GM12865 (cell line): ENCODE results near the gene TRPM7.
A peak's percentile ranks its signal among the peaks of the same experiment; 100 is the strongest.

Experiments
- DNase-seq: peaks from one replicate; pipeline ENCODE4 v3.0.0; 2010; ENCODE audit warnings: low read depth
- H3K4me3 ChIP-seq: 2 replicates; pipeline ENCODE4 v1.5.1; 2011; ENCODE audit warnings: mild to moderate bottlenecking, low read depth, low read length, control low read depth
- TF ChIP-seq, protein P1 (sequence below): IDR thresholded peaks from 2 replicates; pipeline ENCODE4 v1.5.1; 2011; ENCODE audit warnings: low read length, control low read depth, low read depth, inconsistent platforms; ENCODE audit not compliant: insufficient read depth; ENCODE audit errors: missing control alignments

Gene TRPM7, protein sequence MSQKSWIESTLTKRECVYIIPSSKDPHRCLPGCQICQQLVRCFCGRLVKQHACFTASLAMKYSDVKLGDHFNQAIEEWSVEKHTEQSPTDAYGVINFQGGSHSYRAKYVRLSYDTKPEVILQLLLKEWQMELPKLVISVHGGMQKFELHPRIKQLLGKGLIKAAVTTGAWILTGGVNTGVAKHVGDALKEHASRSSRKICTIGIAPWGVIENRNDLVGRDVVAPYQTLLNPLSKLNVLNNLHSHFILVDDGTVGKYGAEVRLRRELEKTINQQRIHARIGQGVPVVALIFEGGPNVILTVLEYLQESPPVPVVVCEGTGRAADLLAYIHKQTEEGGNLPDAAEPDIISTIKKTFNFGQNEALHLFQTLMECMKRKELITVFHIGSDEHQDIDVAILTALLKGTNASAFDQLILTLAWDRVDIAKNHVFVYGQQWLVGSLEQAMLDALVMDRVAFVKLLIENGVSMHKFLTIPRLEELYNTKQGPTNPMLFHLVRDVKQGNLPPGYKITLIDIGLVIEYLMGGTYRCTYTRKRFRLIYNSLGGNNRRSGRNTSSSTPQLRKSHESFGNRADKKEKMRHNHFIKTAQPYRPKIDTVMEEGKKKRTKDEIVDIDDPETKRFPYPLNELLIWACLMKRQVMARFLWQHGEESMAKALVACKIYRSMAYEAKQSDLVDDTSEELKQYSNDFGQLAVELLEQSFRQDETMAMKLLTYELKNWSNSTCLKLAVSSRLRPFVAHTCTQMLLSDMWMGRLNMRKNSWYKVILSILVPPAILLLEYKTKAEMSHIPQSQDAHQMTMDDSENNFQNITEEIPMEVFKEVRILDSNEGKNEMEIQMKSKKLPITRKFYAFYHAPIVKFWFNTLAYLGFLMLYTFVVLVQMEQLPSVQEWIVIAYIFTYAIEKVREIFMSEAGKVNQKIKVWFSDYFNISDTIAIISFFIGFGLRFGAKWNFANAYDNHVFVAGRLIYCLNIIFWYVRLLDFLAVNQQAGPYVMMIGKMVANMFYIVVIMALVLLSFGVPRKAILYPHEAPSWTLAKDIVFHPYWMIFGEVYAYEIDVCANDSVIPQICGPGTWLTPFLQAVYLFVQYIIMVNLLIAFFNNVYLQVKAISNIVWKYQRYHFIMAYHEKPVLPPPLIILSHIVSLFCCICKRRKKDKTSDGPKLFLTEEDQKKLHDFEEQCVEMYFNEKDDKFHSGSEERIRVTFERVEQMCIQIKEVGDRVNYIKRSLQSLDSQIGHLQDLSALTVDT (N-terminal part only)

DNA sequence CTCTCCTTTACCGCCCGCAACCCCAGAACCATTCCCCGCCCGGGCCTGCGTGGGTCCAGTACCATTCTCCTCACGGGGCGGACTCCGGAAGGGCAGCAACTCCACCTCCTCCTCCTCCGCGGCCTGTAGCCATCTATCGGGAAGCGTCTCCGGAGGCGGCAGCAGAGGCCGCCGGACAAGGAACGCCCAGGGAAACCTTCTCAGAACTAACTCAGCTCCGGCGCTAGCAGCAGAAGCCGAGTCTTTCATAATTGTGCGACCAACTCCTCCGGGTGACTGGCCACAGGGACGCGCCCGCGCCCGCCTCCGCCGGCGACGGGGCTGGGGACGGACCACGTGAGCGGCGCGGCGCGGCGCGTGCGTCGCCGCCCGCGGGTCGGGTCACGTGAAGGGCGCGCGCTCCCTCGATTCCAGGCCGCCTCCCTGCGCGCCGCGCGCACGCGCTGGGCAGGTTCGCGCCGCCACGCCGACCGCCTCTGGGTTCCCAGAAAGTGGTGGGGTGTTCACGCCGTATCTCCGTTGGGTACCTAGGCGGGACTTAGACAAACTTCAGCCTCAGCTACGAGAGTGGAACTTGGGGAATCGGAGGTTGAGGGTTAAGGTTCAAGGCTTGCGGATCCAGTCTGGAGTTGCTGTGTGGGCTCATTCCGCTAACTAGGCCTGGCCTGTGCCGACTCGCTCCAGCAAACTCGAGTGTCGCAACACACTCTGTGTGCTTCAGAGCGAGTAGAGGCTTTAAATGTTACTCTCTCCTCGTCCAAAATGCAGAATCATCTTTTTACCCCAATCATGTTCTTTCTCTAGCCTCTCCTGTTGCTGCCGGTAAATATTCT, at the start of gene TRPM7:
Gene TRPM7, minus strand, starts transcription at position 329 of the 833 bp plus-strand sequence. Its CDS starts 264 bp downstream, at position 65.
- peak; percentile 94 for DNase-seq
- TF ChIP-seq, protein P1, sequence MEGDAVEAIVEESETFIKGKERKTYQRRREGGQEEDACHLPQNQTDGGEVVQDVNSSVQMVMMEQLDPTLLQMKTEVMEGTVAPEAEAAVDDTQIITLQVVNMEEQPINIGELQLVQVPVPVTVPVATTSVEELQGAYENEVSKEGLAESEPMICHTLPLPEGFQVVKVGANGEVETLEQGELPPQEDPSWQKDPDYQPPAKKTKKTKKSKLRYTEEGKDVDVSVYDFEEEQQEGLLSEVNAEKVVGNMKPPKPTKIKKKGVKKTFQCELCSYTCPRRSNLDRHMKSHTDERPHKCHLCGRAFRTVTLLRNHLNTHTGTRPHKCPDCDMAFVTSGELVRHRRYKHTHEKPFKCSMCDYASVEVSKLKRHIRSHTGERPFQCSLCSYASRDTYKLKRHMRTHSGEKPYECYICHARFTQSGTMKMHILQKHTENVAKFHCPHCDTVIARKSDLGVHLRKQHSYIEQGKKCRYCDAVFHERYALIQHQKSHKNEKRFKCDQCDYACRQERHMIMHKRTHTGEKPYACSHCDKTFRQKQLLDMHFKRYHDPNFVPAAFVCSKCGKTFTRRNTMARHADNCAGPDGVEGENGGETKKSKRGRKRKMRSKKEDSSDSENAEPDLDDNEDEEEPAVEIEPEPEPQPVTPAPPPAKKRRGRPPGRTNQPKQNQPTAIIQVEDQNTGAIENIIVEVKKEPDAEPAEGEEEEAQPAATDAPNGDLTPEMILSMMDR = no peak
- peak within 1 kb of the TSS; percentile 83 for H3K4me3 ChIP-seq

DNA sequence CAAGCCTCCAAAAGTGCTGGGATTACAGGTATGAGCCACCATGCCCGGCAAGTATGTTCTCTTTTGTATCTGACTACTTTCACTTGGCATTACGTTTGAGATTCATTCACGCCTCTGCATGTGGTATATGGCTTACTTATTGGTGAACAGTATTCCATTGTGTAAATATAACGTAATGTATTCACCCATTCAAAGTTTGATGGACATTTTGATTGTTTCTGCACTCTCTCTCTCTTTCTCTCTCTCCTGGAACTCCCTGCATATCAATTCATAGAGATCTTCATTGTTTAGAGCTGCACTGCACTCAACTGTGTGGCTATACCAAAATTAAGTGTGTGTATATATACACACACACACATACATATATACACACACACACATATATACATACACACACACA, 48.6 kb upstream of the TRPM7 start:
- DNase-seq = no peak
- TF ChIP-seq, protein P1 = no peak
- H3K4me3 ChIP-seq = no peak overlapping the region

DNA sequence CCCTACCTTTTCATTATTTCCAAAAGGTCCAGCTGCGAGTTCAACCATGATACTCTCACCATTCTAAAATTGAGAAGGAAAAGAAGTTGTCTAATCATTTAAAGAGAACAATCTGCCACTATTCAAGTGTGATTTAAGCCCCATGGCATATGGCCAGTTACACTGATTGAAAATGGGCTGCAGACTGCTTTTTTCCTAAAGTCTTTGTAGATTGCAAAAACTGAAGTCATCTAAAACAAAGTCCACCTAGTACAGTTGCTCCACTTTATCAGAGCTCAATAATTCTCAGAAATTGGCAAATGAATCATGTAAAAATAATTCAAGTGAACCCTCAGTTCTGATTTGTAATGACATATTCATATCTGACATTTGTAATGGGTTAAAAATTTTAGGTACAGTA, 39.7 kb upstream of the TRPM7 start:
- TF ChIP-seq, protein P1 = no peak
- no peak overlapping the region for H3K4me3 ChIP-seq
- DNase-seq = no peak

DNA sequence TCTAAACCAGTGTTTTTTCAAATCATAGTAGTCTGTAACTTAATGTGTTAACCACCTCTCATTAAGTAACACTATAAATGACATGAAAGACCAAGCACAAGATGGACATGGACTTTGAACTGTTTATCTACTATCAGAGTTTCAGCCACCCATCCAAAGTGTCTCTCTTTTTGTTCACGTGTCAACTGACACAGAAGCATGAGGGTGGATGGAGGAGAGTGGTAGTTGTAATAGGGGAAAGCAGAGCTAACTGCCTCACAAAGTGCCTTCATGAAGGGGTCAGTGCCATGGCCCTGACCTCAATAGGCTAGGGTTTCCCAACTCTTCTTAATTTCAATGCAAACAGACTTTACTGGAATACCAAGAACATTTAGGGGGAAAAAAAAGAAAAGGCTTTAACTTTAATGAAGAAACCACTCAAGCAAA, 32.1 kb upstream of the TRPM7 start:
- DNase-seq = no peak
- no peak overlapping the region for H3K4me3 ChIP-seq

DNA sequence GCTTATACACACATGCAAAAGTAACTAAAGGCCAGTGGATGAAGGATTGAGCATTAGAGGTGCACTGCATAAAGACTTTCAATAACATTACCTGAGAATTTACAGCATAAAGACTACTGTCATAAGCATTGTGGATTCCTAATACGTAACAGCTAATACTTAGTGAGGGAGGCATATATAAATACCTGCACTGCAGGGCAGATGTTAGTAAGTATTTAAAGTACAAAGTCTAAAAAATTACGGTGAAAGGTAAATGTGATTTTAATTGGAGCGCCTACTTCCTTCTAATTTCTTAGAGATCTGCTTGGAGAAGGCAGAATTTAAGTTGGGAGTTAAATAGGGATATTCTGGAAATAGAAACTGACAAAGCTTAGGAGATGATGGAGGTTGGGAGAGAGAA, 25.4 kb upstream of the TRPM7 start:
- H3K4me3 ChIP-seq = no peak overlapping the region
- TF ChIP-seq, protein P1 = no peak
- DNase-seq = no peak

More for the DNA sequence above, 32.1 kb upstream of the TRPM7 start:
- TF ChIP-seq, protein P1 = no peak

DNA sequence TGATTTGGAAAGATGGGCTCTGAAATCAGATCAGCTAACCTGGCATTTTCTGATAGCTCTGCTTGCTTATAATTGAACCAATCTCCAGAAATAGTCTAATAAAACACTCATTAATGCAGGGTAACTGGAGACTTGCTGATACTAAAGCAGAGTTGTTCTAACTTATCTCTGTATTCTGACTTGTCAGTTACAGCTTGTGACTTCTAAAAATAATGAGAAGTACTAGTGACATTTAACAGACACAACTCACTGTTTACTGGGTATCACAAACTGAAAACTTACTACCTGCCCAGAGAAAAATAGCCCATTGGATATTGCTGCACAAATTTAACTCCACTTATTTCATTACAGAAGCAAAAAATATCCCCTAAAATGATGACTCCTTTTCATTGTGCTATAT, 24.0 kb upstream of the TRPM7 start:
- no peak overlapping the region for H3K4me3 ChIP-seq
- TF ChIP-seq, protein P1 = no peak
- DNase-seq = no peak
